H1 (cell line): ENCODE results near the gene PTCHD1. TPM values are rescaled to one million over a fixed set of nuclear protein-coding genes. Genes with fewer than 3 reads are reported as not detected.

Source experiments
- ATF3 ChIP-seq: IDR thresholded peaks from 2 replicates; pipeline ENCODE4 v1.6.1; 2011; ENCODE audit warnings: low read depth, mild to moderate bottlenecking, low read length; ENCODE audit not compliant: insufficient read depth
- BRCA1 ChIP-seq: IDR thresholded peaks from 2 replicates; pipeline ENCODE4 v1.6.1; 2012; ENCODE audit warnings: low read depth, low read length, improper control_type of control experiment
- USF2 ChIP-seq: IDR thresholded peaks from 2 replicates; pipeline ENCODE4 v1.6.1; 2011; ENCODE audit warnings: low read length, improper control_type of control experiment
- ZNF274 ChIP-seq: IDR thresholded peaks from 2 replicates; pipeline ENCODE4 v1.7.0; 2012; ENCODE audit warnings: low read length, borderline replicate concordance; ENCODE audit errors: extremely low read depth
- polyA plus RNA-seq, 7 experiments: library from polyadenylated mRNA; depleted of rRNA in 3 of 7; stranded (reverse) in 5 of 7; unstranded in 2 of 7; fragments of >200 nt in 5 of 7; fragments of 200-250 nt in 2 of 7; gene quantifications; 1 replicate in 5 of 7; 2 replicates in 1 of 7; 4 replicates in 1 of 7; pipeline versions ENCODE4 v1.2.1 to v1.2.3, GENCODE V29; 2011 to 2013; ENCODE audit warnings: missing spikeins in 2 of 7, mixed read lengths in 2 of 7
- total RNA-seq: library from RNA; stranded (reverse); fragmentation: NEBNext Ultra II Directional; extraction: Animal tissue kit (Norgen Biotek cat#: 25700); gene quantifications from 2 replicates; pipeline ENCODE4 v1.2.1, GENCODE V29; 2021

PTCHD1 gene
- total and polyA plus RNA-seq, 2 of the 8 experiments (the other 6 are each of a cell fraction or from before 2014, with no cell fraction given) = 0.53 to 2.4 TPM

- no peak for TF ChIP-seq USF2
- TF ChIP-seq ATF3 = no peak
- TF ChIP-seq ZNF274 = no peak
- no peak for TF ChIP-seq BRCA1
- TF ChIP-seq, all 59 proteins: peak for 0
Measured at GRCh38 chrX:23286731-23287130, 47.9 kb upstream of the PTCHD1 start (continued).
